Vagina (tissue), 2 donors: Measurements from ENCODE around the gene ERBB3. TPM values are rescaled to one million over a fixed set of nuclear protein-coding genes. Genes with fewer than 3 reads are reported as not detected.
"Not testable (repeated sequence)": the region's sequence is repeated elsewhere in the genome, so short reads cannot be mapped to it uniquely, and the experiment has no call there.

Source experiments
- DNase-seq, 2 donors: peaks; one replicate each; pipeline ENCODE4 v3.0.0-alpha.2; 2017; ENCODE audit errors: extremely low spot score in 2 of 2
- H3K27ac ChIP-seq: fragments of 200-600 bp; sonication (generic); one replicate; pipeline ENCODE4 v1.5.1; 2019
- H3K27me3 ChIP-seq: fragments of 200-600 bp; sonication (generic); one replicate; pipeline ENCODE4 v1.5.1; 2019
- H3K36me3 ChIP-seq, 2 donors: fragments of 200-600 bp; sonication (generic); one replicate each; pipeline ENCODE4 v1.5.1; 2017 to 2019
- H3K4me1 ChIP-seq: fragments of 200-600 bp; sonication (generic); one replicate; pipeline ENCODE4 v1.5.1; 2019
- H3K4me3 ChIP-seq, 2 donors: fragments of 200-600 bp; sonication (generic); 1 replicate in 1 of 2; 2 replicates in 1 of 2; pipeline ENCODE4 v1.5.1; 2016 to 2019
- H3K9me3 ChIP-seq: fragments of 200-600 bp; sonication (generic); one replicate; pipeline ENCODE4 v1.5.1; 2019
- CTCF ChIP-seq, 3 experiments: fragments of 450-650 bp in 2 of 3; fragments of 200-600 bp in 1 of 3; sonication (generic) in 1 of 3; IDR thresholded peaks; one replicate each; pipeline ENCODE4 v1.5.1; 2017 to 2019; ENCODE audit warnings: antibody characterized with exemption in 3 of 3, mild to moderate bottlenecking in 2 of 3, moderate library complexity in 2 of 3
- POLR2A ChIP-seq, 2 donors: fragments of 450-650 bp; IDR thresholded peaks; one replicate each; pipeline ENCODE4 v1.6.1; 2017; ENCODE audit warnings: antibody characterized with exemption in 2 of 2, mild to moderate bottlenecking in 2 of 2, moderate library complexity in 2 of 2
- POLR2AphosphoS5 ChIP-seq, 2 donors: sonication (generic); formaldehyde crosslinking; IDR thresholded peaks; one replicate each; pipeline ENCODE4 v1.9.0; 2017; ENCODE audit warnings: antibody characterized with exemption in 2 of 2, mild to moderate bottlenecking in 2 of 2, low read depth in 1 of 2; ENCODE audit not compliant: insufficient read depth in 1 of 2
- intact Hi-C: fragments of 100-400 bp; cut with DNase I; formaldehyde crosslinking; loops from one replicate; pipeline ENCODE4 v1.15.1; 2023
- total RNA-seq: library from RNA; depleted of rRNA; stranded (reverse); fragments of >200 nt; gene quantifications from one replicate; pipeline ENCODE4 v1.2.3, GENCODE V29; 2016

Gene ERBB3
- total RNA-seq, 1 donor from 2014 or later = 53.8 TPM

GRCh38 chr12:56038022-56038655 is 41.8 kb upstream of the ERBB3 start:
- DNase-seq = no peak
- Histone ChIP-seq H3K27me3 (no peaks in the 10 kb centered on the region), H3K9me3 (no peaks in the 10 kb centered on the region), H3K4me3 (no peak overlapping the region), H3K36me3 (peaks cover 0 to 18% of the 10 kb centered on the region in 2 donors), H3K27ac (no peak overlapping the region), H3K4me1 (peaks cover 15% of the 10 kb centered on the region)
- intact Hi-C loops = no loop called here
- TF ChIP-seq POLR2A (IDR thresholded peaks at IDR 0.05) (no peak), POLR2AphosphoS5 (IDR thresholded peaks at IDR 0.05; ENCODE audit: insufficient read depth in 1 of 2, low read depth in 1 of 2) (no peak), CTCF (IDR thresholded peaks at IDR 0.05) (no peak)

GRCh38 chr12:56040151-56040550 is 39.8 kb upstream of the ERBB3 start:
- Histone ChIP-seq H3K9me3 (no peaks in the 10 kb centered on the region), H3K4me1 (peaks cover 21% of the 10 kb centered on the region), H3K27me3 (no peaks in the 10 kb centered on the region), H3K36me3 (peaks cover 0 to 21% of the 10 kb centered on the region in 2 donors), H3K27ac (no peak overlapping the region), H3K4me3 (no peak overlapping the region)
- intact Hi-C loops = loop anchor here (2.0 kb wide), 1 partner anchor 43 kb away; the partner anchor contains the start of gene SUOX
- TF ChIP-seq POLR2AphosphoS5 (IDR thresholded peaks at IDR 0.05; ENCODE audit: insufficient read depth in 1 of 2, low read depth in 1 of 2) (no peak), POLR2A (IDR thresholded peaks at IDR 0.05) (no peak), CTCF (IDR thresholded peaks at IDR 0.05) (no peak)
- DNase-seq = no peak

GRCh38 chr12:56040963-56041551 is 38.9 kb upstream of the ERBB3 start:
- Histone ChIP-seq H3K27me3 (no peaks in the 10 kb centered on the region), H3K36me3 (peaks cover 0 to 21% of the 10 kb centered on the region in 2 donors), H3K27ac (peak overlapping the region; percentile 71), H3K9me3 (no peaks in the 10 kb centered on the region), H3K4me3 (peak overlapping the region; percentile 64 to 76), H3K4me1 (peaks cover 21% of the 10 kb centered on the region)
- intact Hi-C loops = loop anchor here (2.0 kb wide), 1 partner anchor 44 kb away; the partner anchor contains the start of gene SUOX
- no peak for DNase-seq
- TF ChIP-seq POLR2AphosphoS5 (IDR thresholded peaks at IDR 0.05; ENCODE audit: insufficient read depth in 1 of 2, low read depth in 1 of 2) = no peak
- TF ChIP-seq CTCF (IDR thresholded peaks at IDR 0.05) = no peak
- no peak for TF ChIP-seq POLR2A (IDR thresholded peaks at IDR 0.05)

- Histone ChIP-seq H3K27ac (peak within 1 kb of the TSS; percentile 71), H3K27me3 (no peaks in the 10 kb centered on the region), H3K4me3 (peak within 1 kb of the TSS; percentile 64 to 76), H3K36me3 (peaks cover 0 to 21% of the 10 kb centered on the region in 2 donors), H3K9me3 (no peaks in the 10 kb centered on the region), H3K4me1 (peaks cover 21% of the 10 kb centered on the region)
- DNase-seq = peak in 1 of 2 donors; percentile 97
- TF ChIP-seq POLR2A (IDR thresholded peaks at IDR 0.05) (peak in 1 of 2 donors; percentile 43), POLR2AphosphoS5 (IDR thresholded peaks at IDR 0.05; ENCODE audit: insufficient read depth in 1 of 2, low read depth in 1 of 2) (peak; percentile 93 to 98), CTCF (IDR thresholded peaks at IDR 0.05) (peak in 1 of 3 experiments; percentile 30)
- intact Hi-C loops = loop anchor here (2.0 kb wide), 1 partner anchor 45 kb away; the partner anchor contains the start of gene SUOX
These were observed 38.2 kb upstream of the ERBB3 start, which contains the start of gene RPS26 for GRCh38 chr12:56041552-56042429. TSS of gene RPS26 (plus strand) at chr12:56041918. CDS start at chr12:56042167, 249 bp downstream.

- DNase-seq, intact Hi-C loops, H3K9me3 ChIP-seq, H3K27me3 ChIP-seq: not testable (repeated sequence)
- Histone ChIP-seq H3K4me3 (peak overlapping the region; percentile 64 to 76), H3K4me1 (peaks cover 21% of the 10 kb centered on the region), H3K36me3 (peaks cover 0 to 21% of the 10 kb centered on the region in 2 donors), H3K27ac (peak overlapping the region; percentile 71)
These were observed 37.5 kb upstream of the ERBB3 start for GRCh38 chr12:56042430-56042813.
